AG10803 (cell line): ENCODE results near the gene DDX54.

ENCODE experiments used
- DNase-seq: peaks from one replicate; pipeline ENCODE4 v3.0.0; 2010; ENCODE audit warnings: low read depth
- H3K4me3 ChIP-seq: 2 replicates; pipeline ENCODE4 v1.5.1; 2011; ENCODE audit warnings: mild to moderate bottlenecking, low read length, control low read depth
- TF ChIP-seq, protein P1 (sequence below): conservative IDR thresholded peaks from 2 replicates; pipeline ENCODE4 v1.5.1; 2011; ENCODE audit warnings: mild to moderate bottlenecking, low read length, control low read depth, inconsistent platforms

Gene DDX54

GRCh38 chr12:113165521-113166450 is 19.5 kb downstream of the DDX54 start:
- H3K4me3 ChIP-seq = no peak overlapping the region
- no peak for DNase-seq
- TF ChIP-seq, protein P1, sequence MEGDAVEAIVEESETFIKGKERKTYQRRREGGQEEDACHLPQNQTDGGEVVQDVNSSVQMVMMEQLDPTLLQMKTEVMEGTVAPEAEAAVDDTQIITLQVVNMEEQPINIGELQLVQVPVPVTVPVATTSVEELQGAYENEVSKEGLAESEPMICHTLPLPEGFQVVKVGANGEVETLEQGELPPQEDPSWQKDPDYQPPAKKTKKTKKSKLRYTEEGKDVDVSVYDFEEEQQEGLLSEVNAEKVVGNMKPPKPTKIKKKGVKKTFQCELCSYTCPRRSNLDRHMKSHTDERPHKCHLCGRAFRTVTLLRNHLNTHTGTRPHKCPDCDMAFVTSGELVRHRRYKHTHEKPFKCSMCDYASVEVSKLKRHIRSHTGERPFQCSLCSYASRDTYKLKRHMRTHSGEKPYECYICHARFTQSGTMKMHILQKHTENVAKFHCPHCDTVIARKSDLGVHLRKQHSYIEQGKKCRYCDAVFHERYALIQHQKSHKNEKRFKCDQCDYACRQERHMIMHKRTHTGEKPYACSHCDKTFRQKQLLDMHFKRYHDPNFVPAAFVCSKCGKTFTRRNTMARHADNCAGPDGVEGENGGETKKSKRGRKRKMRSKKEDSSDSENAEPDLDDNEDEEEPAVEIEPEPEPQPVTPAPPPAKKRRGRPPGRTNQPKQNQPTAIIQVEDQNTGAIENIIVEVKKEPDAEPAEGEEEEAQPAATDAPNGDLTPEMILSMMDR = no peak

- TF ChIP-seq, protein P1 = no peak
- H3K4me3 ChIP-seq = no peak overlapping the region
- no peak for DNase-seq
Measured at GRCh38 chr12:113164014-113164413, 21.3 kb downstream of the DDX54 start.

- no peak for DNase-seq
- TF ChIP-seq, protein P1 = no peak
- H3K4me3 ChIP-seq = no peak overlapping the region
Measured at GRCh38 chr12:113163030-113163360, 22.3 kb downstream of the DDX54 start.

DNA sequence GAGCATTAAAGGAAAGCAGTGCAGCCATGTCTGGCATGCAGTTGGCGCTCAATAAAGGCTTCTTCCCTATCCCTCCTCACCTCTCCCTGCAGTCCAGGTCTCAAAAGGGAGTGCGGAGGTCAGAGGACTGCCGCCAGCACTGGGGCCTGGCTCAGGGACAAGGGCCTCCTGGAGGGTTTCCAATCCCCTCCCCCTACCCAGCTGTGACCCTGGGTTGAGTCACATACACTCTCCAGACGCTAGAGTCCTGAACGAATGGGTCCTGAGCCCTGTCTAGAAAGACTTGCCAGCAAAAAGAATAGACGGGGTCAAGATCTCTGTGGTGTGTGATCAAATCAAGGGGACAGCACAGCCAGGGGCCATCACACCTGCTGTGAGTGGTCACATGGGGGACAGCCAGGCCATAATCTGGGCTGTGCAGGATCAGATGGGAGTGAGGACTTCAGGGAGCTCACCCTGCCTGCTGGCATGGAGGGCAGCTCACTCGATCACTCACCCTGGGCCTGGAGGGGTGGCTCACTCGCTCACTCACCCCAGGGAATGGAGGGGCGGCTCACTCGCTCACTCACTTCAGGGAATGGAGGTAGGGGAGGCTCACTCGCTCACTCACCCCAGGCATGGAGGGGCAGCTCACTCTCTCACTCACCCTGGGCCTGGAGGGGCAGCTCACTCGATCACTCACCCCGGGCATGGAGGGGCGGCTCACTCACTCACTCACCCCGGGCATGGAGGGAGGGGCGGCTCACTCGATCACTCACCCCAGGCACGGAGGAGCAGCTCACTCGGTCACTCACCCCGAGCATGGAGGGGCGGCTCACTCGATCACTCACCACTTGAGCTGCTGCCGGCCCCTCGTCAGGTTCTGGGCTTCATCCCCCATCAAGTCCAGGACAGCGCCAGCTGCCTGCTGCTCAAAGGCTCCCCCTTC is 22.9 kb downstream of the DDX54 start:
- TF ChIP-seq, protein P1 = no peak
- DNase-seq = peak; percentile 20
- H3K4me3 ChIP-seq = no peak overlapping the region

GRCh38 chr12:113161415-113162016 is 23.8 kb downstream of the DDX54 start:
- H3K4me3 ChIP-seq = no peak overlapping the region
- no peak for DNase-seq
- TF ChIP-seq, protein P1 = no peak

DNA sequence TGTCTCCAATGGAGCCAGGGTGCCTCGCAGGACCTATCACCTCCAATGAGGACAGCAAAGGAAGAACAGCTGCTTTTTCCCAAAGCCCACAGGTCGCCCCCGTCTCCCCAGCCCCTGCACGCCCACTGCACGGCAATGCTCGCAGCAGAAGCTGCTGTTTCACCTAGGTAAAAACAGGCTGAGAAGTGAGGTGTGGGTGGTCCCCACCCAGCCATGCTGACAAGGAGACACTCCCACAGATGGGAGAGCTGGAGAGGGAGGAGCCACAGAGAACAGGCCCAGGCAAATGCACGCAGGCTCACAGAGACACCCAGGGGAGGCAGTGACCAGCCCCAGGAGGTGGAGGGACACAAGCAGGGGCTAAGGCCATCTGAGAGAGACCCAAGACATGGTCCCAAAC is 25.3 kb downstream of the DDX54 start:
- DNase-seq = no peak
- H3K4me3 ChIP-seq = no peak overlapping the region
- TF ChIP-seq, protein P1 = no peak
